ENCODE measurements around the gene PGBD5. TPM values are rescaled to one million over a fixed set of nuclear protein-coding genes. Genes with fewer than 3 reads are reported as not detected.

PGBD5 gene
- total RNA-seq, 1 donor from 2014 or later, result 1.0 TPM

GRCh38 chr1:230332061-230332460, 94.1 kb downstream of the PGBD5 start:
- H3K27ac Mint-ChIP-seq (ENCODE audit: unreplicated experiment), result no peak overlapping the region
- peaks cover 13% of the 10 kb centered on the region for H3K4me1 Mint-ChIP-seq (ENCODE audit: unreplicated experiment)
- TF ChIP-seq CTCF (IDR thresholded peaks at IDR 0.05), result no peak
- DNase-seq (ENCODE audit: extremely low spot score, unreplicated experiment), result no peak
- no peaks in the 10 kb centered on the region for H3K36me3 Mint-ChIP-seq (ENCODE audit: unreplicated experiment)
- peaks cover 6% of the 10 kb centered on the region for H3K27me3 Mint-ChIP-seq (ENCODE audit: unreplicated experiment)
- H3K4me3 Mint-ChIP-seq (ENCODE audit: unreplicated experiment), result no peak overlapping the region
- H3K9me3 Mint-ChIP-seq (ENCODE audit: unreplicated experiment), result no peaks in the 10 kb centered on the region

- Mint-ChIP-seq H3K27ac (ENCODE audit: unreplicated experiment) (no peak overlapping the region), H3K4me1 (ENCODE audit: unreplicated experiment) (peaks cover 13% of the 10 kb centered on the region), H3K4me3 (ENCODE audit: unreplicated experiment) (no peak overlapping the region), H3K36me3 (ENCODE audit: unreplicated experiment) (no peaks in the 10 kb centered on the region), H3K27me3 (ENCODE audit: unreplicated experiment) (peaks cover 4% of the 10 kb centered on the region), H3K9me3 (ENCODE audit: unreplicated experiment) (no peaks in the 10 kb centered on the region)
- DNase-seq (ENCODE audit: extremely low spot score, unreplicated experiment), result no peak
- no peak for TF ChIP-seq CTCF (IDR thresholded peaks at IDR 0.05)
Observed at GRCh38 chr1:230330157-230330556, 96.0 kb downstream of the PGBD5 start.

- Mint-ChIP-seq H3K4me1 (ENCODE audit: unreplicated experiment) (peaks cover 3% of the 10 kb centered on the region), H3K36me3 (ENCODE audit: unreplicated experiment) (no peaks in the 10 kb centered on the region), H3K27ac (ENCODE audit: unreplicated experiment) (no peak overlapping the region), H3K4me3 (ENCODE audit: unreplicated experiment) (no peak overlapping the region), H3K27me3 (ENCODE audit: unreplicated experiment) (peaks cover 4% of the 10 kb centered on the region), H3K9me3 (ENCODE audit: unreplicated experiment) (no peaks in the 10 kb centered on the region)
- no peak for TF ChIP-seq CTCF (IDR thresholded peaks at IDR 0.05)
- DNase-seq (ENCODE audit: extremely low spot score, unreplicated experiment), result no peak
Observed at GRCh38 chr1:230328342-230329015, 97.7 kb downstream of the PGBD5 start.

GRCh38 chr1:230327892-230328284, 98.2 kb downstream of the PGBD5 start:
- Mint-ChIP-seq H3K9me3 (ENCODE audit: unreplicated experiment) (no peaks in the 10 kb centered on the region), H3K36me3 (ENCODE audit: unreplicated experiment) (no peaks in the 10 kb centered on the region), H3K27me3 (ENCODE audit: unreplicated experiment) (peaks cover 4% of the 10 kb centered on the region), H3K27ac (ENCODE audit: unreplicated experiment) (no peak overlapping the region), H3K4me3 (ENCODE audit: unreplicated experiment) (no peak overlapping the region), H3K4me1 (ENCODE audit: unreplicated experiment) (no peaks in the 10 kb centered on the region)
- DNase-seq (ENCODE audit: extremely low spot score, unreplicated experiment), result no peak
- TF ChIP-seq CTCF (IDR thresholded peaks at IDR 0.05), result no peak

- Mint-ChIP-seq H3K9me3 (ENCODE audit: unreplicated experiment) (no peaks in the 10 kb centered on the region), H3K27ac (ENCODE audit: unreplicated experiment) (no peak overlapping the region), H3K27me3 (ENCODE audit: unreplicated experiment) (peaks cover 4% of the 10 kb centered on the region), H3K36me3 (ENCODE audit: unreplicated experiment) (no peaks in the 10 kb centered on the region), H3K4me3 (ENCODE audit: unreplicated experiment) (no peak overlapping the region), H3K4me1 (ENCODE audit: unreplicated experiment) (no peaks in the 10 kb centered on the region)
- no peak for DNase-seq (ENCODE audit: extremely low spot score, unreplicated experiment)
- TF ChIP-seq CTCF (IDR thresholded peaks at IDR 0.05), result no peak
Observed at GRCh38 chr1:230326971-230327891, 98.9 kb downstream of the PGBD5 start.
